ENCODE data around the gene MPIG6B.

The MPIG6B gene

GRCh38 chr6:31721351-31722020 lies 1.7 kb upstream of the MPIG6B start, which contains the start of gene LY6G6C:
Gene LY6G6C (minus strand): TSS chr6:31721746. CDS start chr6:31721679, 67 bp downstream.
- DNase-seq (ENCODE audit: low spot score): no peak

- DNase-seq (ENCODE audit: low spot score): no peak
Measured at GRCh38 chr6:31722173-31722572, 1.0 kb upstream of the MPIG6B start.

GRCh38 chr6:31723980-31724691 lies 963 bp downstream of the MPIG6B start:
- DNase-seq (ENCODE audit: low spot score): no peak

DNA sequence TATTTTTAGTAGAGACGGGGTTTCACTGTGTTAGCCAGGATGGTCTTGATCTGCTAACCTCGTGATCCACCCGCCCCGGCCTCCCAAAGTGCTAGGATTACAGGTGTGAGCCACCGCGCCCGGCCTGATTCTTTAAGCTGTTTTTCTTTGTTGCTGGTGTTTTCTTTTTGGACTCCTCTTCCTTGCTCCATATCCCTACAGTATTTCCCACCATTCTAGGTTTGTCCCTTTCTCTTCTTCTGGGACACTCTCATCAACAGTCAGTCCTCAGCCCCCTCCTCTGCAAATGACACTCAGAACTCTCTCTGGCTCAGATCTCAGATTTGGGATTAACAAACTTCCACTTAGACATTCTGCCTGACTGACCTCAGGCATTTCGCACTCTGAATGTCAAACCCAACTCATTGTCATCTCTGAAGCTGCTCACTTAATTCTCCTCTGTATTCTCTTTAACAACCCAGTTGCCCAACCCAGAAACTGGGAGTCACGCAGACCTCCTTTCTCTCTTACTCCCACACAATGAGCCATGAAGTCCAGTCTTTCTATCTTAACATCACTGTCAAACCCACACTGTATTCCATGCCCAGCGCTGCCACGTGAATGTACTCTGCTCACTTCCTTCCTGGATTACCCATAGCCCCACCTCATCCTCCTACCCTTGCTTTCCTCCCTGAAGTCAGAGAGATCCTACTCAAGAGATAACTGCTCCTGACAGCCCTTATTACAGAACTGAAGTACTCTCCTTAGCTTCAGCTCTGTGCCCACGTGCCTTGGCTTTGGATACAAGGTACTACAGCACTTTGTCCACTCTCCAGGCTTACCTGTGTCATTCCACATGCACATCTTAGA lies 2.6 kb downstream of the MPIG6B start:
- DNase-seq (ENCODE audit: low spot score): no peak

GRCh38 chr6:31727034-31727716 lies 4.0 kb downstream of the MPIG6B start:
- no peak for DNase-seq (ENCODE audit: low spot score)

DNA sequence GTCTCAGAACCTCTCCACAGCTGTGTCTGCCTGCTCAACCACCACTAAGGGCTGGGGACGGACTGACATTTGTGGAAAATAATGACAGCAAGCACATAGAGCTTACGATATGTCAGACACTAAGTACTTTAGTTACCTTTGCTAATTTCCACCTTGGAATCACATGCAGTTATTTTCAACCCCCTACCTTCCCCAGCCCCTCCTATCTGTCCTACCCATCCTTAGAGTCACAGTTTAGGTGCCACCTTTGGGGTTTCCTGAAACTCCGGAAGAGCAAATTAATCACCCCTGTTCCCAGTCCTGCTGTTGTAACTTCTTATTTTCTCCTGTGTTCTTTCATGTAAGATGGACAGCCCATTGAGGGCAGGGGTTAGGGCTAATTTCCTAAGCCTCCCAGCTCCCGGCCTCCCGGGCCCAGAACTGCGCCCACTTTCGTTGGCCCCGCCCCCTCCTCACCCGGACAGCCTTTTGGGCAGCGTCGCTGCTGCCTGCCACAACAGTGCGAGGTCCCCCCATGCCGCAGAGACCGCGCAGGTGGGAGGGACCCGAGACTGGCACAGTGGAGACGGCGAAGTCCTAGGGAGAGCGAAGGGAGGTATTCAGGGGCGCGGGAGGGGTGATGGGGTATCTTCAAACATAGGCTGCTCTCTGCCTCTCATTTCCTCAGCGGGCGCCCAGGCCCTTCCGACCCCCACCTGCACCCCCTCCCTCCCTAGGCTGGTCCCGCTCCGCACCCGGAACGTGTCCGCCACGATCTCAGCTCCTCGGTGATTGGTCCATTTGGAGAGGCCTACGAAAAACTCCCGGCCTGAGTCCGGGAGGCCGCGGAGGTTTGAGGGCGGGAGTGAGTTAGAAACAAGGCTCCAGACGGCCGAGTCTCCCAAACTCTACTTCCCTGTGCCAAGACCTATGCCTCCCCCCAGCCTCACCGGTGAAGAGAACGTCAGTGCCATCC lies 4.8 kb downstream of the MPIG6B start:
- no peak for DNase-seq (ENCODE audit: low spot score)

DNA sequence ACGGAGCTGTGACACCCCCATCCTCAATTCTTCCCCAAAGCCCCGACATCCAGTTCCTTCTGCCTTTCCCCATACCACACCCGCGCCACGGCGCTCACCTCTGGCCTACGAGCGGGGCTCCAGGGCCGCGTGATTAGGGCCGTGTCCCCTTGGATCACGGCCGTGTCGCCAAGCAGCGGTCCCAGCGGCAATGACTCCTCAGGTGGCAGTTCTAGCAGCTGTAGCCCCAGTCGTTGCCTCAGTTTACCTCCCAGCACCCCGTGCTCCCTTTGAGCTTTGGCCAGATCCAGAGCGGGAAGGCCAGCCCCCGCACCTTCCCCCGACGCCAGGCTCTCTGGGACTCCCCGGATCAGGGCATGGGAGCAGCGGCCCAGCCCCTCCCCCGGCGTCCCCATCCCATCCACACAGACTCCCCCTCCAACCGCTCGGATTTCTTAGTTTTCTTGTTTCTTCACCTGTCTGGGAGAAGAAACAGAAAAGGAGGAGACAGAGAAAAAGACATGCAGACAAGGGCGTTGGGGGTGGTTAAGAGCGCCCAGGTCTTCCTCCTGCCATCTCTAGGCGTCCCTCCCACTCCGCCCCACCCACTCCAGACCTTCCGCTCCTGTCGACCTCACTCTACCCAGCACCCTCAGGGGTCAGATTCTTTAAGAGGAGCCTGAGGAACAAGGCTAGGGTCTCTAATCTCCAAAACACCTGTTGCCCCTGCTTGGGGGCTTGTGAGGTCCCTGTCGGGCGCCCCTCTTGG lies 5.8 kb downstream of the MPIG6B start, which contains the start of gene DDAH2:
Gene DDAH2 (minus strand): TSS at position 533 of the 748 bp plus-strand sequence. CDS start 138 bp downstream, at position 395.
- DNase-seq (ENCODE audit: low spot score): no peak

DNA sequence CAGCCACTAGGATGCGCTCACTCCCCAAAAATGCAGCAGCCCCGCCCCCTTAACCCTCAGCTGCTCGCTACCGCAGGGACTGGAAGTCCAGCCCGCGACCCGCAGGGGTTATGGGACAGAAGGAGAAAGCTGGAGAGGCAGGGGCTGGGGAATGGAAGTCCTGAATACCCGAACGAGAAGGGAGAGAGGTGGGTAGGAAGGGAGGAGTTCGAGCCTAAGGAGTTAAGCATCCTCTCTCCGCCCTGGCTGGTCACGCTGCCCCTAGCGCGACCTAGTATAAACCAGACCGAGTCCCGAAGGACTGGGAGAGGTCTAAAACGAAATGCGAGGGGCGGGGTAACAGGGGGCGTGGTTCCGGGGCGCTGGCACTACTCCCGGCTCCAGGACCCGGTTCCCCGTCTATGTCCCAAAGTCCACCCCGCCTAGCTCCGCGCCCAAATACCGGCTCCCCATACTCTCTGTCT lies 6.4 kb downstream of the MPIG6B start:
- DNase-seq (ENCODE audit: low spot score): peak; percentile 94

DNA sequence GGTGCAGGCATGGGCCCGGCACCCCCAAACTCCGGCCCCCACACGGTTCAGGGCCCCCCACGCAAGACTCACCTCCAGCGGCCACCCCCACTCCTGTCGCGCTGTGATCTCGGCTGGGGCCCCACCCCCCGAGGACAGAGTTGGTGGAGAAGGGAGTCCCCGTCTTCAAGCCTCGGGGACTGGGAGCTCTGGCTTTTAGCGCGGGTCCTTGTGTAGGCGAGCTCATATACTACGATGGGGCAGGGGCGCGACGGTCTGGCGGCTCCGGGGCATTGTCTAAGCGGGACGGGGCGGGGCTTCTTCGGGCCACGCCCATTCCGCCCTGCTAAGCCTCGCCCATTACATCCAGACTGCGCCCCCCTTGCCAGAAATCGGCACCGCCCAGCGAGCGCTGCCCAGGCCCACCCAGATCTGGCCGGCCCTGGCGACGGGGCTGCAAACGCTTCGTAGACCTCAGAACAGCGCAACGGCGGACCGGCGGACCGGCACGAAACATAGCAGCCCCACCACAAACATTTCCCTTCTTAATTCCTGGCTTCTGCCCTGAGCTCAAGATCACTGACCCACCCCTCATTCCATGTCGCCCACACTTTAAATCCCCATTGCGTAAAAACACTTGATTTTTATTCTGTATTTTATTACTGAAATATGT lies 6.9 kb downstream of the MPIG6B start:
- peak; percentile 90 for DNase-seq (ENCODE audit: low spot score)

- DNase-seq (ENCODE audit: low spot score): no peak
Measured at GRCh38 chr6:31730631-31731086, 7.5 kb downstream of the MPIG6B start.

GRCh38 chr6:31732029-31732428 lies 8.9 kb downstream of the MPIG6B start:
- DNase-seq (ENCODE audit: low spot score): no peak

DNA sequence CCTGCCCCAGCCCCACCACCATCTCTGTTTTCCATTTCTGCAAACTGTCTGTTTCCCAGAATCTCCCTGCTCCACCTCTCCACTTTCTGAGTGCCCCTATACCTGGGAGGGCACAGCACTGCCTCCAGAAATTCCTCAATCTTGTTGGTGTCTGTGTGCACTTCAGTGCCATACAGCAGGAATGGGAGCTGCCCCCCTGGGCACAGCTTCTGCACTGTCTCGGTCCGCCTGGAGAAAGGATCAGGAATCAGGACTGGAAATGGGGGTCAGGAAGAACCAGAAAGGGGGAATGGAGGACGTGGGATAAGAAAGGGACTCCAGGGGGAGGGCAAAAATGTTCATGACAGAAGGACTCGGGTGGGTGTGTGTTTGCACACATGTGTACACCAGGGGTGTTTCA lies 10.6 kb downstream of the MPIG6B start:
- DNase-seq (ENCODE audit: low spot score): no peak

DNA sequence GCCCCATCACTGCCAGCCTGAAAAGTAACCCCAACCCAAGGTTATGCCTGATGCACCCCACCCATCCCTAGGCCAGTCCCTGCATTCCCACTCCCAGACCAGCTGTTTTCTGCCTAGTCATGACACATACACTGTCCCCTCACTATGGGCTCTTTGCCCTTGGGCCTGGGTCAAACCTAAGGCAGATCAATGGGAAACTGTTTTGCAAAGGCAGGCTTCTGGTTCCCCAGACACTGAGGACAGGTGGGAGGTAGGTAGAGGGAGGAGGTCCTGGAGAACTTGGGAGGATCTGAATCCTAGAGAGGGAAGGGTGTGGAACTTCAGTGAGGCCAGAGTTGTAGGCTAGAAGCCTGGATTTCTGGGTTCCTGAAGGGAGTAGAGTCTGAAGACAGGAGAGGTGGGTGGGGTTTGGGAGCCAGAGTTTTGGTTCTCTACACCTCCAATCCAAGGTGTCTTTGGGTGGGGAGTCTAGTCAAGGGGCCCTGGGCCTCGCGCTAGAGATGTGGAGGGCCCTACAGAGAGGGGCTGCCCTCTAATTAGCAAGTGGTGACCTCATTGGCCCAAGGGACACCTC lies 11.2 kb downstream of the MPIG6B start:
- no peak for DNase-seq (ENCODE audit: low spot score)

DNA sequence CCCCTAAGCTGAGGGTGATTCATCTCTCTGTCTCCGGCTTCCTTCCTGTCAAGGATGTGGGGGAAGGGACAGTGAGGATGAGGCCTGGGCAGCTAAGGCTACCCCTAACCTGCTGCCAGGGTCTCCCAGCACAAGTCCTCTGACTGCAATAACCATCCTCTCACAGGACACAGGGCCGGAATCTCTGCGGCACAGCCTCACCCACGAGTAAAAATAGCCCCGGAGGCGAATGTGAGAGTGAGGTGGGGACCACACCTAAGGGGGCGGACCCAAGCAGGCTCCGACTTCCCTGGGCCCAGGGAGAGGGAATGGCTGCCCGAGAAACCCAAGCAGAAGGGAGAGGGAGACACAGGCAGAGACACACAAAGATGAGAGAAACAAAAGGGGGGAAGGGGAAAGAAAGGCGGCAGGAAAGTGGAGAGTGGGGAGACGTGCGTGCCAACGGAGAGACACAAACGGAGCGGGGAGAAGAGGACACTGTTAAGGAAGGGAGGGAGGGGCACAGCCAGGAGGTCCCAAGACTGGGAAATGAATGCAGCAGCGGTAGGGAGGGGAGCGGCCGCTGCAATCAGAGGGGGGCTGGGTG lies 11.7 kb downstream of the MPIG6B start:
- peak; percentile 63 for DNase-seq (ENCODE audit: low spot score)

DNA sequence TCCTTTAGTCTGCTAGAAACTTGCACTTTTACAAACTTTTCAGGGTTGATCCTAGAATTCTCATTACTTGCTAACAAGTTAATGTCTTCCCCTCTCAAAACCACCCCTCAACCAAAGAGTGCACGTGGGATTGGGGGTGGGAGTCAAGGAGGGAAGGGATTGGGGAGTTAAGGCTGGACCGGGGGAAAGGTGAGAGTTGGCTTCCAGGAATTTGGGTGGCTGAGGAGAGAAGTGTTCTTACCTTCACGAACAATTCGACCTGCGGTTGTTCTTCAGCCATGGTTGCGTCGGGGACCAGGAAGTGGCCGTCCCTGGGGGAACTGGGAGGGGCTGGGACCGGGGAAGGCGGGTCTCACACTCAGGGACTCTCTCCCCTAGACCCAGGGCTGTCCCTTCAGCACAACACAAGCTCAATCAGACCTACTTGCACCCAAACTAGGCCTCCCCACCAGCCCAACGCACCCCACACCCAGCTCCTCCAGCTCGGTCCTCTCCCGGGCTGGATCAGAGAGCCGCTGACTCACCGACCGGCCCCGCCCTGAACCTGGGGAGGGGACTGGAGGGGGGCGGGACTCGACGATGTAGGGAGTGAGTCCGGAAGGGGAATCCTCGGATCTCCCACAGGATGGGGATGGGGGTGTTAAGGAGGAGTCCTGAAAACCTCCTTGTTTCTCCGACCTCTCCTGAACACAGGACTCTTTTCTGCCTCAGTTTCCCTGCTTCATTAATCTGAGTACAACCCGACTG lies 13.0 kb downstream of the MPIG6B start, which contains the start of gene CLIC1:
Gene CLIC1 (minus strand): TSS at position 510 of the 747 bp plus-strand sequence. CDS start 230 bp downstream, at position 280.
- DNase-seq (ENCODE audit: low spot score): peak; percentile 88

DNA sequence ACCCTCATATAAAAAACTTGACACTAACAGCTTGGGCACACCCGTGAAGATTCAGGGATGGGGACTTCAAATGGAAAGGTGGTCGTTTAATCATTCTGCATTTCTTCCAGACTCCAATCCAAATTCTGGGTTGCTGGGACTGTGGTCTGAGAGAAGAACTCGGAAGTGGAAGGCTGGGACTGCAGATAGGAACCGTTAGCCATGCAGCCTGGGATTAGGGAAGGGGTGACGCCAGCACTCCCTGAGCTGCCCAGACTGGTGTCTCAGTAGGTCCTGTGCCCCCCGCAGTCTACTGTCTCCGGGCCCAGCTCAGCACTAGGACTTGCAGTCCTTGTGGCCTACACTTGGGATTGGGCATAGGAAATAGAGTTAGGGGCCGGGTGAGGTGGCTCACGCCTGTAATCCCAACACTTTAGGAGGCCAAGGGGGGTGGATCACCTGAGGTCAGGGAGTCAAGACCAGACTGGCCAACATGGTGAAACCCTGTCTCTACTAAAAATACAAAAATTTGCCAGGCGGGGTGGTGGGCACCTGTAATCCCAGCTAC lies 13.7 kb downstream of the MPIG6B start:
- DNase-seq (ENCODE audit: low spot score): no peak

DNA sequence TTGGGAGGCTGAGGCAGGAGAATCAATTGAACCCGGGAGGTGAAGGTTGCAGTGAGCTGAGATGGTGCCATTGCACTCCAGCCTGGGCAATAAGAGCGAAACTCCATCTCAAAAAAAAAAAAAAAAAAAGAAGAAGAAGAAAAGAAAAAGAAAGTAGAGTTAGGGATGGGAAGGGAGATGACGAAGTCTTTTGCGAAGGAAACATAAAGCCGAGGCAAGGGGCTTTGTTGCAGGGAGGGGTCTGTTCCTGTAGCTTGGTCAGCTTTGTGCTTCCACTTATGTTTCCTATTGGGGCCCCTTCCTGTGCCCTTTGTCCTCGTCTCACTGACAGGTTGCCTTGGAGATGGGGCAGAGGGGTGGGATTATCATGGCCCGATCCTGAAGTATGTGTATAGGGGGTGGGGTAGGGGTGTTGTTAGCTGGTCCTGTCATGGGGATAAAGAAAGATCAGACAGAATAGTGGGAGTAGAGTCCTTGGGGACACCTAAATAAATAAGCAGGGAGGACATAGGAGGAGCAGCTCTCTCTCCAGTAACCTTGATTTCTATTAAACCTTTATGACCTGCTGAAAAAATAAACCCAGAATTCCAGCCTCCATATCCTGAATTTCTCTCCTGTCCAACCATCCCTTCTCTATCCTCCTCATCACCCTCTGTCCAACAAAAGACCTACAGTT lies 14.3 kb downstream of the MPIG6B start:
- DNase-seq (ENCODE audit: low spot score): no peak
